Measurements from ENCODE around the gene ATG9B. TPM values are rescaled to one million over a fixed set of nuclear protein-coding genes. Genes with fewer than 3 reads are reported as not detected.
A peak's percentile ranks its signal among the peaks of the same experiment; 100 is the strongest.

The ATG9B gene
- total RNA-seq, 2 experiments from 2014 or later = 7.9 to 8.6 TPM

- Mint-ChIP-seq H3K9me3 (peaks cover 17% of the 10 kb centered on the region), H3K4me1 (peaks cover 44% of the 10 kb centered on the region), H3K36me3 (ENCODE audit: low read depth) (peaks cover 15% of the 10 kb centered on the region), H3K4me3 (no peak overlapping the region), H3K27ac (no peak overlapping the region), H3K27me3 (peaks cover 23% of the 10 kb centered on the region)
- CTCF ChIA-PET = interaction anchor here (0.7 to 2.3 kb wide), 11 partner anchors 17 to 91 kb away, joined by 3 to 13 read pairs (median 9); partner anchors contain the start of gene ABCB8
- POLR2A ChIA-PET = interaction anchor here (1.4 to 1.6 kb wide), 2 partner anchors 21 to 22 kb away, joined by 4 to 6 read pairs; no protein-coding TSS in a partner anchor
- no peak for DNase-seq
These were observed 34.8 kb downstream of the ATG9B start for GRCh38 chr7:150989456-150989855.

DNA sequence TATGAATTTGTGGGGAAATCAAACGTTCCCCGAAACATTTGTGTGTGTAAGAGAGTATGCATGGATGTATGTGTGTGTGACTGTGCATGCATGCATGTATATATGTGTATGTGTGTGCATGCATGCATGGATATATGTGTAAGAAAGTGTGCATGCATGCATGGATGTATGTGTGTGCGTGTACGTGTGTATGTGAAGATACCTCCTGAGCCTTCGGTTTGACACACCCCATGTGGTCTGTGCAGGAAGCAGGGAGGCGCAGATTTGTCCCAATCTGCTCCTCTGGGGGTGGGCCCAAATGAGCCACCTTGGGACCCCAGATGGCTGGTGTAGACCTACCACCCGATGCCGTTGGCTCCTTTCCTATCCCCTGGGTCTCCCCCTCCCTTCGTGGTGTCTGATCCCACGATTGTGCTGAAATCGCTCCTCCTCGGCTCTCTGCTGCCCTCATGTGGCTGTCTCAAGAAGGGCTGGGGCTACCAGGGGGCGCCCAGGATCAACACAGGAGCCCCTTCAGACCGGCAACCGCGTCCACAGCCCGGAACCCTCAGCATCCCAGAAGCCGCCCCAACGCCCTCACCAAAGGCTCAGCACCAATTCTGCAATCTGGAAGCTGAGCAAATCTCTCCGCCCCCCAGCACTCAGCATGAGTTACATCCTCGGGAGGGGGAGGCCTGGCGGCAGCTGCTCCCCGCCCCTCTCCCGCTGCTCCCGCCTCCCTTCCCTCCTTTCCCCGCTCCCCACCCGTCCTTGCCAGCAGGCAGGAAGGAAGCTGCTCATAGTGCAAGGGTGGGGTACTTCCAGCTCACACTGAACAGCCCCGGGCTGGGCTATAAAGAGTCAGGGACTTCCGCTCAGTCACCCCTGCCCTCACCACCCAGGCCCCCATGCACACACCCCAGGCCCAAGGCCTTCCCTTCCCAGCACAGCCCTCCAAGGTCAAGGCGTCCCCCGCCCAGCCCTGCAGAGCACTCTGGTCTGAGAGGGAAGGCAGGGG is 35.8 kb downstream of the ATG9B start:
- peaks cover 27% of the 10 kb centered on the region for H3K27me3 Mint-ChIP-seq
- ChIA-PET CTCF (interaction anchor here (0.7 to 2.3 kb wide), 8 partner anchors 19 to 90 kb away, joined by 3 to 13 read pairs (median 10); no protein-coding TSS in a partner anchor), POLR2A (interaction anchor here (1.4 kb wide), 1 partner anchor 22 kb away, joined by 6 read pairs; no protein-coding TSS in a partner anchor)
- peaks cover 15% of the 10 kb centered on the region for H3K36me3 Mint-ChIP-seq (ENCODE audit: low read depth)
- H3K27ac Mint-ChIP-seq = peak overlapping the region; percentile 10
- DNase-seq = peak; percentile 74
- H3K4me3 Mint-ChIP-seq = peak overlapping the region; percentile 15
- H3K9me3 Mint-ChIP-seq = peaks cover 17% of the 10 kb centered on the region
- H3K4me1 Mint-ChIP-seq = peaks cover 36% of the 10 kb centered on the region

DNA sequence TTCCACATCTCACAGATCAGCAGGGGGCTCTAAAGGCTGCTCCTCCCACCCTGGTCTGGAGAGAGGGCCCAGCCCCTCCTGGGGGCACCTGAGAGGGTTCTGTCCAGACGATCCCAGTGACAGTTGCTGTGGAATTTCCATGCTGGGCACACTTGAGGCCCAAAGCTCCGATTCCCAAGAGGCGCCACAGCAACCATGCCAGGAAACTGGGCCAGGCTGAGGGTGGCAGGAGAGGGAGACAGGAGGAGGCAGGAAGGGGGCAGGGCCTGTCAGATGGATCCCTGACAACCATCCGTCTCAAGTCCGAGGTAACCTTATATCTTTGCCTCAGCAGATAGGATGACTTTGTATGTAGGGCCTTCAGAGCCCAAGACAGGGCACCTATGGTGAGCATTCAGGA is 37.7 kb downstream of the ATG9B start:
- H3K27me3 Mint-ChIP-seq = peaks cover 45% of the 10 kb centered on the region
- peaks cover 31% of the 10 kb centered on the region for H3K4me1 Mint-ChIP-seq
- peaks cover 17% of the 10 kb centered on the region for H3K9me3 Mint-ChIP-seq
- POLR2A ChIA-PET = no interaction called here
- DNase-seq = no peak
- peaks cover 15% of the 10 kb centered on the region for H3K36me3 Mint-ChIP-seq (ENCODE audit: low read depth)
- no peak overlapping the region for H3K4me3 Mint-ChIP-seq
- CTCF ChIA-PET = interaction anchor here (0.7 to 3.7 kb wide), 19 partner anchors 8 to 109 kb away, joined by 3 to 29 read pairs (median 5); partner anchors contain the start of gene ABCB8
- H3K27ac Mint-ChIP-seq = no peak overlapping the region

GRCh38 chr7:150986099-150986512 is 38.2 kb downstream of the ATG9B start:
- H3K4me3 Mint-ChIP-seq = no peak overlapping the region
- H3K9me3 Mint-ChIP-seq = peaks cover 13% of the 10 kb centered on the region
- no peak overlapping the region for H3K27ac Mint-ChIP-seq
- CTCF ChIA-PET = interaction anchor here (0.8 to 3.7 kb wide), 22 partner anchors 8 to 207 kb away, joined by 3 to 31 read pairs (median 5); partner anchors contain the start of gene ABCB8
- peaks cover 49% of the 10 kb centered on the region for H3K27me3 Mint-ChIP-seq
- peak; percentile 65 for DNase-seq
- peaks cover 12% of the 10 kb centered on the region for H3K36me3 Mint-ChIP-seq (ENCODE audit: low read depth)
- peaks cover 31% of the 10 kb centered on the region for H3K4me1 Mint-ChIP-seq
- POLR2A ChIA-PET = interaction anchor here (0.6 to 0.9 kb wide), 2 partner anchors 23 to 25 kb away, joined by 3 read pairs; no protein-coding TSS in a partner anchor

- DNase-seq = peak; percentile 49
- Mint-ChIP-seq H3K9me3 (no peaks in the 10 kb centered on the region), H3K27me3 (peaks cover 58% of the 10 kb centered on the region), H3K27ac (no peak overlapping the region), H3K4me3 (no peak overlapping the region), H3K4me1 (peaks cover 19% of the 10 kb centered on the region), H3K36me3 (ENCODE audit: low read depth) (no peaks in the 10 kb centered on the region)
- ChIA-PET POLR2A (interaction anchor here (0.9 to 1.3 kb wide), 3 partner anchors 9 to 34 kb away, joined by 3 to 4 read pairs (median 4); no protein-coding TSS in a partner anchor), CTCF (interaction anchor here (0.8 to 3.7 kb wide), 15 partner anchors 9 to 200 kb away, joined by 3 to 31 read pairs (median 8); no protein-coding TSS in a partner anchor)
These were observed 40.4 kb downstream of the ATG9B start for GRCh38 chr7:150983893-150984368.

DNA sequence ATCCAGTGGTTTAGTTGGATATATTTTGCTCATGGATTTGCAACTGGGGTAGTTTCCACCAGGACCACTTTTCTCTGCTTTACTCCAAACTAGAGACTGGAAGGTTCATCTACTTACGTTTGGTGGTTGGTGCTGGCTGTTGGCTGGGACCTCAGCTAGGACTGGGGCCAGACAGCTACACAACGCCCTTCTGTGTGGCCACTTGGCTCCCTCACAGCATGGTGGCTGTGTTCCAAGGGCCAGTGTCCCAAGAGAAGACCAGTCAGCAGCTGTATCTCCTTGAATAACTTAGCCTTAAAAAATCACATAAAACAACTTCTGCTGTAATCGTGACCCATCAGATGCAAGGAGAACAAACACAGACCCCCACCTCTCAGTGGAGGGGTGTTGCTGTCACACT is 41.9 kb downstream of the ATG9B start:
- H3K27me3 Mint-ChIP-seq = peaks cover 62% of the 10 kb centered on the region
- POLR2A ChIA-PET = no interaction called here
- H3K4me1 Mint-ChIP-seq = peaks cover 11% of the 10 kb centered on the region

GRCh38 chr7:150981644-150982043 is 42.6 kb downstream of the ATG9B start:
- no peaks in the 10 kb centered on the region for H3K9me3 Mint-ChIP-seq
- peaks cover 69% of the 10 kb centered on the region for H3K27me3 Mint-ChIP-seq
- CTCF ChIA-PET = interaction anchor here (1.4 kb wide), 1 partner anchor 18 kb away, joined by 4 read pairs; no protein-coding TSS in a partner anchor
- no peak for DNase-seq
- peaks cover 2% of the 10 kb centered on the region for H3K36me3 Mint-ChIP-seq (ENCODE audit: low read depth)
- POLR2A ChIA-PET = no interaction called here
- H3K27ac Mint-ChIP-seq = no peak overlapping the region
- H3K4me1 Mint-ChIP-seq = peaks cover 17% of the 10 kb centered on the region
- no peak overlapping the region for H3K4me3 Mint-ChIP-seq

More for the DNA sequence above, 41.9 kb downstream of the ATG9B start:
- Mint-ChIP-seq H3K4me3 (no peak overlapping the region), H3K36me3 (ENCODE audit: low read depth) (no peaks in the 10 kb centered on the region), H3K27ac (no peak overlapping the region), H3K9me3 (no peaks in the 10 kb centered on the region)
- CTCF ChIA-PET = interaction anchor here (1.4 kb wide), 1 partner anchor 19 kb away, joined by 4 read pairs; no protein-coding TSS in a partner anchor
- no peak for DNase-seq

DNA sequence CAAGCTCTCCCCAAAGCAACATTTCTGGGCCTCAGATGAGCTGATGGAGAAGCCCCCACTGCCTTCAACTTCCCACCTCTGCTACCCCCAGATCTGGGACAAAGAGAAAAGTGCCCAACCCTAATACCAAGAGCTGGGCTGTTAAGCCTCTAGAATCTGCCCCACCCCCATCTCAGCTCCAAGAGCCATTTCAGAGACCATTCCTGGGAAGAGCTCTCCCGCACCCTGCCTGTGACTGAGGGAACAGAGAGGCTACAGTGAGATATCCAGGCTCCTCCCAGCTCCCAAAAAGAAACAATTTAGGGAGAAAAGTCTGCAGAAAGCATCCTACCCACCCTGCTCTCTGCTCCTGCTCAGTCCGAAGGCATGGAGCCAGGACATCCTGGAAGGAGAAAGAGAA is 43.6 kb downstream of the ATG9B start:
- ChIA-PET POLR2A (interaction anchor here (0.9 to 1.3 kb wide), 2 partner anchors 28 to 38 kb away, joined by 3 to 5 read pairs; no protein-coding TSS in a partner anchor), CTCF (interaction anchor here (0.7 to 1.7 kb wide), 4 partner anchors 12 to 82 kb away, joined by 3 to 6 read pairs (median 3); no protein-coding TSS in a partner anchor)
- peaks cover 13% of the 10 kb centered on the region for H3K4me1 Mint-ChIP-seq
- H3K27ac Mint-ChIP-seq = no peak overlapping the region
- peaks cover 69% of the 10 kb centered on the region for H3K27me3 Mint-ChIP-seq
- no peak overlapping the region for H3K4me3 Mint-ChIP-seq
- peaks cover 2% of the 10 kb centered on the region for H3K36me3 Mint-ChIP-seq (ENCODE audit: low read depth)
- H3K9me3 Mint-ChIP-seq = no peaks in the 10 kb centered on the region
- no peak for DNase-seq

- DNase-seq = no peak
- CTCF ChIA-PET = interaction anchor here (0.6 to 1.7 kb wide), 7 partner anchors 11 to 133 kb away, joined by 3 to 6 read pairs (median 4); no protein-coding TSS in a partner anchor
- Mint-ChIP-seq H3K27ac (no peak overlapping the region), H3K4me3 (no peak overlapping the region), H3K36me3 (ENCODE audit: low read depth) (peaks cover 2% of the 10 kb centered on the region), H3K27me3 (peaks cover 67% of the 10 kb centered on the region), H3K4me1 (peaks cover 17% of the 10 kb centered on the region), H3K9me3 (no peaks in the 10 kb centered on the region)
- POLR2A ChIA-PET = interaction anchor here (1.3 kb wide), 1 partner anchor 39 kb away, joined by 5 read pairs; no protein-coding TSS in a partner anchor
These were observed 44.4 kb downstream of the ATG9B start for GRCh38 chr7:150979713-150980390.

DNA sequence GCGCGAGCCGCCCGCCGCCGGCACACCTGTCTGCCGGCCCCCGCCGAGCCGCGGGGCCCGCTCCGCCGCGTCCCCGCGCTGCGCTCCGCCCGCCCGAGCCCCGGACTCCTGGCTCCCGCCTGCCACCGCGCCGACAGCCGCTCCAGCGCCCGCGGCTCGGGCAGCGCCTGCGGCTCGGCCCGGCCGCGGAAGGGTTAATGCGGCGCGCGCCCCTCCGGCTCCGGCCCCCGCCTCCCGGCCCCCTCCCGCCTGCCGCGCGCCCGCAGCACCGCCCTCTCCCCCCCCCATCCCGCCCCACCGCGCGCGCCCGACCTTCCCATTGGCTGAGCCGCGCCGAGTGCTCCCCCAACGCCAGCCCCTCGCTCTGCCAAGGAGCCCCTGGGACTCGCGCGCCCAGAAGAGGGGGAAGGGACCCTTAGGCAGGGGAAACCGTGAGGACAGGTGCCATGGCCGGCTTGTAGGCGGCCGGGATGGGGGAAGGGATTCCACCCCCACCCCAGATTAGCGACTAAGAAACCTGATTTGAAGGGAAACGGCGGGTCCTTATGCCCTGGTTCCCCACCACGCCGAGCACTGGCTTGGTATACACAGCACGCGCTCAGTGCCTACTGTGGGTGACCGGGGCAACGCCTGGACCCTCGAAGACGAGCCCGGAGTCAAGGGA is 46.0 kb downstream of the ATG9B start, which contains the start of gene KCNH2:
Gene KCNH2, minus strand, starts transcription at position 196 of the 664 bp plus-strand sequence. CDS start 408 bp downstream, outside the sequence.
- Mint-ChIP-seq H3K4me1 (peaks cover 27% of the 10 kb centered on the region), H3K4me3 (peak within 1 kb of the TSS; percentile 53), H3K27ac (no peak within 1 kb of the TSS), H3K9me3 (no peaks in the 10 kb centered on the region), H3K36me3 (ENCODE audit: low read depth) (peaks cover 2% of the 10 kb centered on the region), H3K27me3 (peaks cover 59% of the 10 kb centered on the region)
- no peak for DNase-seq
- POLR2A ChIA-PET = interaction anchor here (0.7 kb wide), 1 partner anchor 18 kb away, joined by 3 read pairs; no protein-coding TSS in a partner anchor
- CTCF ChIA-PET = interaction anchor here (1.3 to 1.4 kb wide), 2 partner anchors 31 to 134 kb away, joined by 4 to 6 read pairs; no protein-coding TSS in a partner anchor

DNA sequence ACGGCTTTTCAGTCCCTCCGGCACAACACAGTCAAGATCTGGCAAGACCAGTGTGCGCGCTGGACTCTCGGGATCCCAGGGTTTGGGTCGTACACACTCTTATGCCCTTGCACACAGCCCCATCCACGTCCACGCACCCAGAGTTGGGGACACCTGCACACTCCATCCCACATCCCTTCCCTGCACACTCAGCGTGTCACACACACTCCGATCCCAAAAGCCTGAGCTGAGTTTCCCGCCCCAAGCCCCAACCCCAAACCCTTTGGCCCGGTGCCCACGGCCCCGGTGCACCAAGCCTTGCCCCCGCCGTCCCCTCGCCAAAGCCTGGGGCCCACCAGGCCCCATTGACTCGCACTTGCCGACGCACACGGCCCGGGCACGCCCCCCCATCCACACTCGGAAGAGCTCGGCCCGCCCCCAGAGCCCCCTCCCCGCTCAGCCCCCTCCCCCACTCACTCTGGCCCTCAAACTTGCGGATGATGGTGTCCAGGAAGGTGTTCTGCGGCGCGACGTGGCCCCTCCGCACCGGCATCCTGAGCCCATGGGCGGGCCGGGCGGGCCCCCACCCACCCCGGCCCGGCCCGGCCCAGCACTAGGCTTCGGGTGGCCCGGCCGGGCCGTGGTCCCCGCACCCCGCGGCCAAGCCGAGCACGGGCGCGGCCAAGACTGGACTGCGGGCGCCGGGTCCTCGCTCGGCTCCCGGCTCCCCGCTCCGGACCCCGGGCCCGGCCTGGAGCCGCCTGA is 46.7 kb downstream of the ATG9B start:
- H3K36me3 Mint-ChIP-seq (ENCODE audit: low read depth) = peaks cover 2% of the 10 kb centered on the region
- POLR2A ChIA-PET = no interaction called here
- peak overlapping the region; percentile 46 for H3K4me3 Mint-ChIP-seq
- DNase-seq = no peak
- peaks cover 29% of the 10 kb centered on the region for H3K4me1 Mint-ChIP-seq
- H3K9me3 Mint-ChIP-seq = no peaks in the 10 kb centered on the region
- CTCF ChIA-PET = no interaction called here
- H3K27ac Mint-ChIP-seq = no peak overlapping the region
- peaks cover 53% of the 10 kb centered on the region for H3K27me3 Mint-ChIP-seq
